Astrocyte of the cerebellum (primary cell): ENCODE results near the gene KCNIP4.
"Not testable (repeated sequence)": the region's sequence is repeated elsewhere in the genome, so short reads cannot be mapped to it uniquely, and the experiment has no call there.

Experiments used
- DNase-seq: peaks from one replicate; pipeline ENCODE4 v3.0.0-alpha.2; 2011; ENCODE audit warnings: low read depth
- H3K4me3 ChIP-seq: 2 replicates; pipeline ENCODE4 v1.5.1; 2011; ENCODE audit warnings: mild to moderate bottlenecking, low read depth, low read length, moderate library complexity
- in situ Hi-C: cut with HindIII; loops from 2 replicates; pipeline ENCODE4 v1.10.0; 2017; ENCODE audit warnings: low sequenced_read_pairs
- TF ChIP-seq, protein P1 (sequence below): IDR thresholded peaks from 2 replicates; pipeline ENCODE4 v1.5.1; 2012; ENCODE audit warnings: low read length, low read depth, moderate library complexity, mild to moderate bottlenecking; ENCODE audit errors: missing control alignments

KCNIP4 gene

DNA sequence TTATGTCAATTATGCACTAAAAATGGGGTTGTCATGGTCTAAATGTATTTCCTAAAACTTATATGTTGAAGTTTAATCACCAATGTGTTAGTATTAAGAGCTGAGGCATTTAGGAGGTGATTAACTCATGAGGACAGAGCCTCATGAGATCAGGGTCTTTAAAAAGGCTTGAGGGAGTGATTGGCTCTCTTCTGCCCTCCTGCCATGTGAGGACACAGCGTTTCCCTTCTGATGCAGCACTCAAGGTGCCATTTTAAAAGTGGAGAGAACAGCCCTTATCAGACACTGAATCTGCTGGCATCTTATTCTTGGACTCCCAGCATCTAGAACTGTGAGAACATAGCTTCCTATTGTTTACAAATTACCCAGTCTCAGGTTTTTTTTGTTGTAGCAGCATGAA lies 581.7 kb downstream of the KCNIP4 start:
- TF ChIP-seq, protein P1, sequence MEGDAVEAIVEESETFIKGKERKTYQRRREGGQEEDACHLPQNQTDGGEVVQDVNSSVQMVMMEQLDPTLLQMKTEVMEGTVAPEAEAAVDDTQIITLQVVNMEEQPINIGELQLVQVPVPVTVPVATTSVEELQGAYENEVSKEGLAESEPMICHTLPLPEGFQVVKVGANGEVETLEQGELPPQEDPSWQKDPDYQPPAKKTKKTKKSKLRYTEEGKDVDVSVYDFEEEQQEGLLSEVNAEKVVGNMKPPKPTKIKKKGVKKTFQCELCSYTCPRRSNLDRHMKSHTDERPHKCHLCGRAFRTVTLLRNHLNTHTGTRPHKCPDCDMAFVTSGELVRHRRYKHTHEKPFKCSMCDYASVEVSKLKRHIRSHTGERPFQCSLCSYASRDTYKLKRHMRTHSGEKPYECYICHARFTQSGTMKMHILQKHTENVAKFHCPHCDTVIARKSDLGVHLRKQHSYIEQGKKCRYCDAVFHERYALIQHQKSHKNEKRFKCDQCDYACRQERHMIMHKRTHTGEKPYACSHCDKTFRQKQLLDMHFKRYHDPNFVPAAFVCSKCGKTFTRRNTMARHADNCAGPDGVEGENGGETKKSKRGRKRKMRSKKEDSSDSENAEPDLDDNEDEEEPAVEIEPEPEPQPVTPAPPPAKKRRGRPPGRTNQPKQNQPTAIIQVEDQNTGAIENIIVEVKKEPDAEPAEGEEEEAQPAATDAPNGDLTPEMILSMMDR, result no peak
- in situ Hi-C loops, result no loop called here
- no peak overlapping the region for H3K4me3 ChIP-seq
- no peak for DNase-seq

DNA sequence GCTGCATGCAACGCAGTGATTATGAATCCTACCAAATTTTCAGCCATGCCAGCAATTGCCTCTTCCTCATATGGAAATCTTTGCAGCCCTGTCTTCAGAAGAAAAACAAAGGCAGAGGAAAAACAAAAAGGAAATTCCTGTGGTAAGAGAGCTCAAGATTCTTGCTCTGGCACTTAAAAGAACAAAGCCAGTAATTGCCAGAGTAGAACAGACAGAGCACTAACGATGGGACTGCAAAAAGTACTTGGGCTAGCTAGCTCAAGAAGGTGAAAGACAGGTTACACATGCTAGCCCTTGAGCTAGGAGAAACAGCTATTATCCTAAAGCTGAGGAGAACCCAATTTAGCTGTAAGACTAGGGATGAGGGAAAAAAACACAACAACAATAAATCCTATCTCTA lies 582.3 kb downstream of the KCNIP4 start:
- no peak overlapping the region for H3K4me3 ChIP-seq
- in situ Hi-C loops, result no loop called here
- DNase-seq, result no peak
- TF ChIP-seq, protein P1, result no peak

DNA sequence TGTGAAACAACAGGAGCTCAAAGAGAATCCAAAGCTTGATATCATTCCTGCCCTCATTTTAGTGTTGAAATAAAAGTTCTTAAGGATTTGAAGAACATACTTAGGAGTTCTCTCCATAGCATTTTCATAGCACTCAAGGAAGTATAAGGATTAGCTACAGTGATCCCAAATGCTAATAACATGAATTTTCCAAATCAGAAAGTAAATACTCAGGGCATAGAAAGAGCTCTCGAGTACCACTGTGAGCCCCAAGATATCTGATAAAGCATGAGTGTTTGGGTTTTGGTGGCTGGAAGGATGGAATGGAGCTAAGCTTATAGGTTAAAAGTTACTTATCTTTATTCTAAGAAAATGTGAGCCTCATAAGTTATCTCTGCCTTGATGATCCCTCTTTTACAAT lies 584.9 kb downstream of the KCNIP4 start:
- no peak overlapping the region for H3K4me3 ChIP-seq
- in situ Hi-C loops, result no loop called here
- no peak for DNase-seq
- TF ChIP-seq, protein P1, result no peak

DNA sequence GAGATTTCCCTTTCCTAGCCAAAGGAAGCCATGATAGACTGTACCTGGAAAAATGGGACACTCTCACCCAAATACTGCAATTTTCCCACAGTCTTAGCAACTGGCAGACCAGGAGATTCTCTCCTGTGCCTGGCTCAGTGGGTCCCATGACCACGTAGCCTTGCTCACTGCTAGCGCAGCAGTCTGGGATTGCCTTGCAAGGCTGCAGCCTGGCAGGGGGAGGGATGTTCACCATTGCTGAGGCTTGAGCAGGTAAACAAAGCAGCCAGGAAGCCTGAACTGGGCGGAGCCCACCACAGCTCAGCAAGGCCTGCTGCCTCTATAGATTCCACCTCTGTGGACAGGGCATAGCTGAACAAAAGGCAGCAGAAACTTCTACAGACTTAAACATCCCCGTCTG lies 596.2 kb downstream of the KCNIP4 start:
- in situ Hi-C loops, DNase-seq, H3K4me3 ChIP-seq: not testable (repeated sequence)

DNA sequence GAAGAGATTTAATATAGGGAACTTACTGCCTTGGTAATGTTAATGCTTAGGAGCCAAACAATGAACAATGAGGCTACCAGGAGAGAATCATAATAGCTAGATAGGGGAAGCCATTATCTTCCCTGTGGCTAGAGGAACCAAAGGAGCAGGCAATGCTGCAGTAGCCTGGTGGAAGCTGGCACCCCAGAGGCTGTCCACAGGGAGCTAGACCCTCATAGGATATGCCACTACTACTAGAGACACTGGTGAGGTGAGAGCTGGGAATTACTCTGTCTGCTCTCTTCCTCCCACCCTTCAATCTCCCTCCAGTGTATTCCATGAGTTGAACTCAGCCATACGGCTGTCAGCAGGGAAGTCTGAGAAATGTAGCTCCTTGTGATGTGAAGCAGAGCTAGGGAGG lies 601.4 kb downstream of the KCNIP4 start:
- TF ChIP-seq, protein P1, result no peak
- in situ Hi-C loops, result no loop called here
- H3K4me3 ChIP-seq, result no peak overlapping the region
- DNase-seq, result no peak

DNA sequence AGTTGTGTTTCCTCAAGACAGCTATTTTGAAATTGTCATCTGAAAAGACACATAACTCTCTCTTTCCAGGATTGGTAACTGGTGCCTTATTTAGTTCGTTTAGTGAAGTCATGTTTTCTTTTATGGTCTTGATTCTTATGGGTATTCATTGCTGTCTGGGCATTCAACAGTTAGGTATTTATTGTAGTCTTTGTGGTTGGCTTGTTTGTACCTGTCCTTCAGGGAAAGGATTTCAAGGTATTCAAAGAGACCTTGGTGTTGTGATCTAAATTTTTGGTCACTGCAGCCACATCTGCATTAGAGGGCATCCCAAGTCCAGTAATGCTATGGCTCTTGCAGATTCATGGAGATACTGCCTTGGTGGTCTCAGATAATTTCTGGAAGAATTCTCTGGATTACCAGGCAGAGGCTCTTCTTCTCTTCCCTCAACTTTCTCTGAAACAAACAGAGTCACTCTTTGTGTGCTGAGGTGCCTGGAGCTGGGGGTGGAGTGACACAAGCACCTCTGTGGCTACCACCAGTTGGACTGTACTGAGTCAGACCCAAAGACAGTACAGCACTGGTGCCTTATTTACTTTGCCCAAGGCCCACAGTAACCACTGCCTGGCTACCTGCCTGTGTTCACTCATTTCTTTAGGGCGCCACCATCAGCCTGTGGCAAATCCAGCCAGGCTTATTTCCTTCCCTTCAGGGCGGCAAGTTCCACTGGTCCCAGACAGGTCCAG lies 620.4 kb downstream of the KCNIP4 start:
- in situ Hi-C loops, result no loop called here
- H3K4me3 ChIP-seq, result no peak overlapping the region
- DNase-seq, result no peak
- TF ChIP-seq, protein P1, result no peak

DNA sequence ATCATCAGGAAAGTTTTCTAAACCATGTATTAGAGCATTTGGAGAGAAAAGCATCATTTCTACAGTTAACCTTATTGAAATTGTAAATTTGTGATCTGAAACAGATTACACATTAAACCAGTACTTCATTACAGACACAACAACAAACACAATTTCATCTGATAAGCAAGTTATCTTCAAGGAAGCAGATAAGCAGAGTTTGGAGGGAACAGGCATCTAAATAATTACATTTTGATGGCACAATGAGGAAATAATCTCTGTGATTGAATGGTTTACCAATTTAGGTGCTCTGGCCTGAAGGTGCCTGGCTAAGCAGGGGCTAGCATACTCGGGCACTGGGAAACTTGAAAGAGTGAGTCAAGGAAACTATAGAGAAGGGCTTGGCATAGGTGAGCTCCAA lies 628.5 kb downstream of the KCNIP4 start:
- no peak overlapping the region for H3K4me3 ChIP-seq
- TF ChIP-seq, protein P1, result no peak
- no peak for DNase-seq
- in situ Hi-C loops, result no loop called here
